ENCODE data around the gene PPEF1.
"Not testable (repeated sequence)": the region's sequence is repeated elsewhere in the genome, so short reads cannot be mapped to it uniquely, and the experiment has no call there.

The PPEF1 gene

GRCh38 chrX:18799911-18800310 lies 92.5 kb downstream of the PPEF1 start:
- no peak for DNase-seq (ENCODE audit: low read depth)

- no peak for DNase-seq (ENCODE audit: low read depth)
These were observed 102.2 kb downstream of the PPEF1 start for GRCh38 chrX:18809641-18810040.

- DNase-seq (ENCODE audit: low read depth), result no peak
These were observed 103.0 kb downstream of the PPEF1 start for GRCh38 chrX:18810416-18810815.

GRCh38 chrX:18825375-18825774 lies 117.9 kb downstream of the PPEF1 start:
- no peak for DNase-seq (ENCODE audit: low read depth)

- DNase-seq (ENCODE audit: low read depth), result peak; percentile 5
These were observed 121.5 kb downstream of the PPEF1 start for GRCh38 chrX:18828832-18829404.

- no peak for DNase-seq (ENCODE audit: low read depth)
These were observed 125.8 kb downstream of the PPEF1 start for GRCh38 chrX:18833071-18833731.

- DNase-seq (ENCODE audit: low read depth), result not testable (repeated sequence)
These were observed 140.5 kb downstream of the PPEF1 start for GRCh38 chrX:18847901-18848300.

GRCh38 chrX:18855919-18856644 lies 148.6 kb downstream of the PPEF1 start:
- DNase-seq (ENCODE audit: low read depth), result no peak

- DNase-seq (ENCODE audit: low read depth), result no peak
These were observed 149.2 kb downstream of the PPEF1 start for GRCh38 chrX:18856645-18856997.

GRCh38 chrX:18861511-18861910 lies 154.1 kb downstream of the PPEF1 start:
- no peak for DNase-seq (ENCODE audit: low read depth)

GRCh38 chrX:18864390-18864920 lies 157.0 kb downstream of the PPEF1 start:
- no peak for DNase-seq (ENCODE audit: low read depth)

GRCh38 chrX:18871161-18871890 lies 163.9 kb downstream of the PPEF1 start:
- no peak for DNase-seq (ENCODE audit: low read depth)

GRCh38 chrX:18871970-18872369 lies 164.5 kb downstream of the PPEF1 start:
- DNase-seq (ENCODE audit: low read depth), result no peak

- no peak for DNase-seq (ENCODE audit: low read depth)
These were observed 165.2 kb downstream of the PPEF1 start for GRCh38 chrX:18872621-18873020.

GRCh38 chrX:18873189-18873791 lies 165.8 kb downstream of the PPEF1 start:
- DNase-seq (ENCODE audit: low read depth), result peak; percentile 6

GRCh38 chrX:18873836-18874235 lies 166.4 kb downstream of the PPEF1 start:
- DNase-seq (ENCODE audit: low read depth), result no peak

- no peak for DNase-seq (ENCODE audit: low read depth)
These were observed 167.3 kb downstream of the PPEF1 start for GRCh38 chrX:18874560-18875255.

GRCh38 chrX:18875256-18875878 lies 167.9 kb downstream of the PPEF1 start:
- no peak for DNase-seq (ENCODE audit: low read depth)

GRCh38 chrX:18877469-18877868 lies 170.0 kb downstream of the PPEF1 start:
- no peak for DNase-seq (ENCODE audit: low read depth)
